Activated CD8-positive, alpha-beta memory T cell treated with anti-CD3 and anti-CD28 coated beads, Interleukin-2, amount 50 U/mL, for 1 hour (primary cell): Measurements from ENCODE around the gene ZFP62.
A peak's percentile ranks its signal among the peaks of the same experiment; 100 is the strongest.

Experiments
- DNase-seq: peaks from one replicate; pipeline ENCODE4 v3.0.0-alpha.2; 2020; ENCODE audit errors: extremely low read depth

The ZFP62 gene

DNA sequence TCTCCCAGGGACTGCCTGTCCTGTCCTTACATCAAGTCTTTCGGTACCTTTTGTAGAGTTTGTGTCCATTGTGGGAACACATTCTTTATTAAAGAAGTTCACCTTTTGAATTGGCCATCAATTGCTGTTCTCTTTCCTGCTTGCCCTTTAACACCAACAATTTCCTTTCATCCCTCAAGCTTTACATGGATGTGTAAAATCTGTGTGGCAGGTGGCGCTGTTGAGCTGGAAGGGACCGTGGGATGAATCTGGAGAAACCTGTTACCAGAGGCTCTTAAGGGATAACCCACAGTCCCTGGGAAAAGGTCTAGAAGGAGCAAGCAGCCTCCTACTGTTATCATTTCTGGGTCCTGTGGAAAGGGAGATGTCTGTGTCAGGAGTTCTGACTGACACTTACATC is 7.9 kb upstream of the ZFP62 start:
- peak; percentile 19 for DNase-seq

DNA sequence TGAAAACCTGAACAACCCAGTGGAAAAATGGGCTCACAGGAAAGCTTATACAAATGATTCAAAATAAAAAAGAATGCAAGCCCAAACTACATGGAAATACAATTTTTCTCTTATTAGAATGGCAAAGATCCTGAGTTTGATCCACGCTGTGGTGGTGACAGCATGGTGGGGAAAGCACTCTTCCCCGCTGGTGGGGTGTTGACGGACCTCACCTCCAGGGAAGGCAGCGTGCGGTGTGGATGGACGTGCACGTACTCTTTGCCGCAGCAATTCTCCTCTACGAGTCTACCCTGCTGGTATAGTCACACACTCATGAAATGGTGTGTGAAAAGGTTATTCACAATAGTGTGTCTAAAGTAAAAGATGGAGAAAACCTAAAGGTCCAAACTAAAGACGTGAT is 5.9 kb upstream of the ZFP62 start:
- DNase-seq = no peak

DNA sequence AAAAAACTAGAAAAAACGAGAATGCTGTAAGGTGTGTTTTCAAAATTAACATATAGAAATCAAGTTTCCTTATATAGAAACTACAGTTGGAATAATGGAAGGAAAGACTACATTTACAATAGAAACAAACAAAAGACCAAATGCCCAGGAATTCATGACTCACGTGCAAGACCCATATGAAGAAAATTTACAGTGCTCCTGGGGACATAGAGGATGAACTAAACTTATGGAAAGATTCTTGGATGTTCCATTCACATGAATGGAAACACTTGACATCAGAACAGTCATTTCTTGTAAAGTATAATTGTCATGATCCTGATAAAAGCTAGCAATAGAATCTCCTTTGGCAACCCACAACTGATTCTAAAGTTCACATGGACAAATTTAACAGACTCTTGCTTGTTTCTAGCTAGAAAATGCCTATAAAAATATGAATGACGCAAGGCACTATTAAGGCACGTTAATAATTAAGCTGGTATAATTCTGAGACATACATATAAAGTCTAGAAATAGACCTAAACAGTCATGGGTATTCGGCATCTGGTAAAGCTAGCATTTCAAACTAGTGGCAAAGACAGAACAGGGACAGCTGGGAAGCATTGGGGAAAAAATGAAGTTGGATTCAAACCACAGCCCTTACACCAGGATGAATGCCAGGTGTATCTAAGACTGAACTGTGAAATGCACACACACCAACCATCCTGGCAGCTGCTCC is 5.1 kb upstream of the ZFP62 start:
- no peak for DNase-seq

DNA sequence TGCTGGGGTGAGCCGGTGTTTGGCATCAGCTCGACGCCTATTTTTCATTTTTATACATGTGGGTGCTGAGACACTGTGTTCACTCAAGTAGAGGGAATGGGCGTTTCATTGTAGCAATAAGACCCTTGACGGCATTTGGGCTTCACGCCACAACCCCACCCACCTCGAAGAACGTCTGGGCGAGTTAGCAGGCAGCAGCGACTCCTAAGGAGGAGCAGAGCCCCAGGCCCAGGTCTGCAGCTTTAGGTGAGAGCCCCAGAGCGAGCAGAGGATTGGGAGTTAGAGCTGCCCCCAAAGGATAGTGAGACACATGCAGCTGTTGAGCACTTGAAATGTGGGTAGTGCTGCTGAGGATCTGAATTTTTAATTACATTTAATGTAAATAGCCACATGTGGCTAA is 1.6 kb upstream of the ZFP62 start:
- no peak for DNase-seq

DNA sequence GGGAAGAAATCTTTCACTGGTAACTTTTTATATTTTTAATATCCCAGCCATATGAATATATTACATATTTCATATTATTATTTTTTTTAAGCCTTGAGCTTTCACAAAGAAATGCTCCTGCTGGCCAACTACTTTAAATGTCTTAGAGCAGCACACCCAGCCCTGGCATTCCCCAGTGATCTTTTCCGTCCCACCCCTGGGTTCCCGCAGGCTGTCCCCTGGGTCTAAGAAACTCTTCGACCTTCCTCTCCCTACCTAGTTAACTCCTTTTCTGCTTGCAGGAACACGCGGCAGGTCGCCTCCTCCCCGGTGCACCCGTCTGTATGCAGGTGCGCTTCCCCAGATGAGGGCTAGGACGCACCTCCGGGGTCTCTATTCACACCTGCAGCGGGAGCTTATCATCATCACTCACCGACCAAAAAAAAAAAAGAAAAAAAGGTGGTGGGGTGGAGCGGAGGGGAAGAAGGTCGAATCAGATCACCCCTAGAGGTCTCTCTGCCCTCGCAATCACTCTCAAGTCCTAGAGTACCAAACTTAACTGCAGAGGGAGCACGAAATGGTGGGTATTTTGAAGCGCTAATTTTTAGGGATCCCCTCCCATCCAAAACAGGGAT is 696 bp downstream of the ZFP62 start:
- DNase-seq = peak; percentile 30

DNA sequence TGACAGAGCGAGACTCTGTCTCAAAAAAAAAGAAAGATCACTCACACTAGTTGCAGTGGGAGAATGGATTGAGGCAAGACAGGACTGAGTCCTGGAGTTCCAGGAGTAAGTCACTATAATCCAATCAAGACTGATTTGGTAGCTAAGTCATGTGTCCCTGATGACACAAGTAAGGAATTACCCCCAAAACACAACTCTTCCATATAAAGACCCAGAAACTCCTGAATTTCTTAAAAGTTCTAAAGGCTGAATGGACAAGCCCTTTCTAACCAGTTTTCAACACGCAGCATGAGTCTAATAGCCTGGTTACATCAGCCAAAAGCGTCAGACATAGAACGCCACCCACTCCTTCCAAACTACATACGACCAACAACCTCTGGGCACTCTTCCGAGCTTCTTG is 2.5 kb downstream of the ZFP62 start:
- DNase-seq = no peak

DNA sequence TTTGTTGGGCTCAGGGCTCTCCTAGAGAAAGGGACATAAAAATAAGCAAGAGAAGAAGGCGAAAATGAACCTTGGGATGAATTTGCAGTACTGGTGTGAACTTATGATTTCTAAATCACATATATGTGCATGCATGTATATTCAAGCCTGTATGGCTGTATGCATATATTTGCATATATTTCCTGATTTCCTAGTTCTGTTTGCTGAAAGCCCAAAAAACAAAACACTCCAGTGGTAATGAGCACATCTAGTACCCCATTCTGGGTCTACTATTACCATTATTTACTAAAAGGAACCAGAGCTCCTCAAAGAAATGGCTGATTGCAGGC is 7.3 kb downstream of the ZFP62 start:
- no peak for DNase-seq

DNA sequence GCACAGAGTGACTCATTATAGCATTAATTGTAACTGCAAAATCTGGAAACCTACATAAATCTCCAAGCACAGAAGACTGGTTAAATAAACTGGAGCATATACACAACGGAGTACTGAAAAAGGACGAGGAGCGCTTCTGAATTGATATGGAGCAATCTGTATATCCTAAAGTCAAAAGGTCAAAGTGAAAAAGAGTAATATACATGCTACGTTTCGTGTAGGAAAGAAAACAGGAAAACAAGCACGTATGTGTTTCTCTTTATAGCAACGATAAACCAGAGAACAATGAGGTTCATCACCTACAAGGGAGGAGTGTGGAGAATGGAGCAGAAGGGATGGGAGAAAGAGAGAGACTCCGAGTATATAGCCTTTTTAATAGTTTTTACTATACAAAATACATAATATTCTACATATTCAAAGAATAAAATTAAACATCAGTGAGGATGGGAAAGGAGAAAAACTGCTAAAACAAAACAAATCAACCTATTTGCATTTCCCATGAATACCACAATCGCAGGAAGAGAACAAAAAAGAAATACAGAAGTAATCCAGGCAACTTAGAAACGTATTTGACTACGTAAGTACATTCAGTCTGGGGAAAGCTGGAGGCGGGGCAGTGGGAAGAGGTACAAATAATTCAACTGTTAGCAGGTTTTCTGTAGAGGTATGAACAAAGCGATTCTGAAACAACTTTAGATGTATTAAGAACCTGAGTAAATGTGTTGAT is 7.8 kb downstream of the ZFP62 start:
- DNase-seq = no peak

DNA sequence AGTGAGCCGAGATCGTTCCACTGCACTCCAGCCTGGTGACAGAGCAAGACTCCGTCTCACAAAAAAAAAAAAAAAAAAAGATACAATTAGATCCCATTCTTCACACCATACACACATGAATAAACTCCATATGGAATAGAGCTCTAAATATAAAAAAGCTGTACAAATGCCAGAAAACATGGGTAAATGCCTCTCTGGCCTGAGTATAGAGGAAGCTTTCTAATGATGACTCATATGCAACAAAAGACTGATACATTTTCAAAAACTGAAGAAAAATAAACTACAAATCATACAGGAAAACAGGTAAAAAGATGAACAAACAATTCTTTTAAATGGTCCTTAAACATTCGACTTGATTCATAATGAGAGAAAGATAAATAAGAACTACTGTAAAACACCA is 8.6 kb downstream of the ZFP62 start:
- DNase-seq = no peak

DNA sequence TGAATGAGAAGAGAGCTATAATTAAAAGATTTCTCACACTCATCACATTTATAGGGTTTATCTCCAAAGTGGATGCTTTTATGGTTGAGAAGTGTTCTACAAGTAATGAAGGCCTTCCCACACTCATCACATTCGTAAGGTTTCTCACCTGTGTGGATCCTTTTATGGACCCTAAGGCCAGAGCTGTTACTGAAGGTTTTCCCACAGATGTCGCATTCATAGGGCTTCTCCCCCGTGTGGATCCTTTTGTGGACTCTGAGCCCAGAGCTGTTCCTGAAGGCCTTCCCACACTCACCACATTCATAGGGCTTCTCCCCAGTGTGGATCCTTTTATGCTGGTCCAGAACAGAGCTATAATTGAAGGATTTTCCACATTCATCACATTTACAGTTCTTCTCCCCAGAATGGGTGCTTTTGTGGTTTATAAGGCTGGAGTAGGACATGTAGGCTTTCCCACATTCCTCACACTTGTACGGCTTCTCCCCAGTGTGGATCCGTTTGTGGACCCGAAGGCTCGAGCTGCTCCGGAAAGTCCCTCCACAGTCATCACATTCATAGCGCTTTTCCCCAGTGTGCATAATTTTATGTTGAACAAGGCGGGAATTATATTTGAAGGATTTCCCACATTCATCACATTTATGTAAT is 10.5 kb downstream of the ZFP62 start:
- no peak for DNase-seq

DNA sequence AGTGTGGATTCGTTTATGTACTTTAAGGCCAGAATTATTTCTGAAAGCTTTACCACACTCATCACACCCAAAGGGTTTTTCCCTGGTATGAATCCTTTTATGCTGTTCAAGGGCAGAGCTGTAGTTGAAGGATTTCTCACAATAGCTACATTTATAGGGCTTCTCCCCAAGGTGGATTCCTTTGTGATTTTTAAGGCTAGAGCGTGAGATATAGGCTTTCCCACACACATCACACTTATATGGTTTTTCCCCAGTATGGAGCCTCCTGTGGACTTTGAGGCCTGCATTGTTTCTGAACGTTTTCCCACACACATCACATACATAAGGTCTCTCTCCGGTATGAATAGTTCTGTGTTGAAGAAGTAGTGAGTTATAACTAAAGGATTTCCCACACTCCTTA is 11.2 kb downstream of the ZFP62 start:
- no peak for DNase-seq

DNA sequence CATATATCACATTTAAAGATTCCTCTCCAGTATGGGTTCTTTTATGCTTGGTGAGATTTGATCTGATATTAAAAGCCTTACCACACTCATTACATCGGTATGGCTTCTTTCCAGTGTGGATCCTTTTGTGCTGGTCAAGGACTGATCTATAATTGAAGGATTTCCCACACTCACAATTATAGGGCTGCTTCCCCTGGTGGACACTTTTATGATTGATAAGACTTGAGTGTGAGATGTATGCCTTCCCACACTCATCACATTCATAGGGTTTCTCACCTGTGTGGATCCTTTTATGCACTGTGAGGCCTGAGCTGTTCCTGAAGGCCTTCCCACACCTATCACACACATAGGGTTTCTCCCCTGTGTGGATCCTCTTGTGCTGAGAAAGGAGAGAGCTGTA is 12.2 kb downstream of the ZFP62 start:
- no peak for DNase-seq

DNA sequence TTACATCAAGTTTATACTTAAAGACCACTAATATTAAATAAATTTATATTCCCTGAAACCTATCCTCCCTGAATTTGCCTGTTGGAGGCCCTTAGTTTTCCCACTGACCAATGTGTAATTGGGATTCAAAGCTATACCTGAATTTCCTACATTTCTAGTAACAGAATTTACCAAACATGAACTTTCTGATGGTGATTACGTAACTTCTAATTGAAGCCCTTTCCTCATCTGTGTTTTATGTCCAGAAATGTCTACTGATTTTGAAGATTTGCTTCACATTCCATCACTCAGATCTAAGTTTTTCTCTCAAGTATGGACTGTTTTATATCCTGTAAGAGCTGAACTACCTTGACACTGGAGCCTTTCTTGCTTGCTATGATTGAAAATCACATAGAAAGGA is 12.8 kb downstream of the ZFP62 start:
- no peak for DNase-seq

DNA sequence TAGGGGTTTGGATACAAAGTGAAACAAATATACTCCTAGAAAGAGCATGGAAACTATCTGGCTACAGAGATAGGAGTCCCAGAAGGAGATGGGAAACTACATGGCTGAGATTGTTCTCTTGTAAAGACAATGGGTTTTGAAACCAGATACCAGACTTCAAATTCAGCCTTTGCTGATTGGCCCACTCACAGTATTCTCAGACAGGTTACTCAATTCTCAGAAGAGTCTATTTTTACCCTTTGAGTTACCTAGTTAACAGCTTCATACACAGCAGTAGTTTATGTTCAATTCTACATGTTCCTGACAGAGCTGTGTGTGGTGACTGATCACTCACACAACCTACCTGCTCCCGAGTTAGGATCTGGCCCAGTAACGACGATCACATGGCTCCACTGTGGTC is 14.1 kb downstream of the ZFP62 start:
- DNase-seq = no peak

DNA sequence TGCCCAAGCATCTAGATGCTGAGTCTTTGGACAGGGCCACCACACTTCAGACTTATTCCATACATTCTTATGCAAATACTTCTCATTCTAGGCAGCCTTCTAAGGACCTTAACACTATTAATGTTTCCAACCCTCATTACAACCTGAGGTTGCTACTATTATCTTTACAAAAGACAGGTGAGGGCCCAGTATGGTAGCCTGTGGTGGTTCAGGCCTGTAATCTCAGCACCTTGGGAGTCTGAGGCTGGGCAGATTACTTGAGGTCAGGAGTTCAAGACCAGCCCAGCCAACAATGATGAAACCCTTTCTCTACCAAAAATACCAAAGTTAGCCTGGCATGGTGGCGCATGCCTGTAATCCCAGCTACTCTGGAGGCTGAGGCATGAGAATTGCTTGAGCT is 16.2 kb downstream of the ZFP62 start:
- no peak for DNase-seq

DNA sequence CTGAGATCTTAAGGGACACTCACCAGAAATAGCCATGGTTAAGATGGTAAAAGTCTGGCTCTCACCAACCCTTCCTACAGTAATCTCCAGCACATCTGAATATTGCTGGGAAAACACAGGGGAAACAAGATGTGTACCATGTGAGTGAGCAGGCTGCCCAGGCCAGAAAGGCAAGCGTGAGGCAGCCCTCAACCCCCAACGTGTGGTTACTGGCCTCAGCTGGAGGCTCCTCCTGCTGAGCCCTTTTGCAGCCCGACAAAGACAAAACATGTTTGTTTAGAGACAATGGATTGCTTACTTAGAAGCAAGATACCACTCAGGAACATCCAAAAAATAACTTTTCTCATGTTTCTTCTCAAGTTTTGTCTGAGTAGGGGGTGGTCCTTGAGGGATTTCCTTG is 16.6 kb downstream of the ZFP62 start:
- no peak for DNase-seq

DNA sequence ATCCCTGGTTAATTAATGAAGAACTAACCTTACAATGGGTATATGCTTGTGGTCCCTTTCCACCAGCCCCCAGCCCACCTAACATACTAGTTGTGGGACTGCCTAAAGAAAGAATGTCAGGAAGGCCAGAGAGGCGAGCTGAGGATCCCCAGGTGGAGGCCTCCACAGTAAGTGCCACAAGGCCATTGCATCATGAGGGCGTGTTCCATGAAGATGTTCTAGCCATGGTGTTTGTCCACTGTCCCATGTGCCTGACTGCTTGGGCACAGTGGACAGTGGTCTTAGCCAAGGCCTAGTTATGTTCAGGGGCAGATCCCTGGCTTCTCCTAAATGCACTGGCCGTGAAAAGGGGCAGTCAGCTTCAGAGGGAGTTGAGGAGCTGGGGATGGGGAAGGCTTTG is 21.1 kb downstream of the ZFP62 start:
- DNase-seq = no peak

DNA sequence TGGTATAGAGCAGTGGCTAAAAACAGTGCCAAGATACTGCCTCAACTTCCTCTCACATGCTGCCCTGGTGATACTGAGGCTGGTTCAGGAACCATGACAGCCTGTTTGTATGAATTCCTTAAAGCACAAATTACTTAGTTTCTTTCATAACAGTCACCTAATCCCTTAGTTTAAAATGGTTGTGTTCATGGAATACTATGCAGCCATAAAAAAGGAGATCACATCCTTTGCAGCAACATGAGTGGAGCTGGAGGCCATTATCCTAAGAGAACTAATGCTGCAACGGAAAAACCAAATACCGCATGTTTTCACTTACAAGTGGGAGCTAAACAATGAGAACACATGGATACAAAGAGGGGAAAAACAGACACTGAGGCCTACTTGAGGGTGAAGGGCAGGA is 21.8 kb downstream of the ZFP62 start:
- DNase-seq = no peak

DNA sequence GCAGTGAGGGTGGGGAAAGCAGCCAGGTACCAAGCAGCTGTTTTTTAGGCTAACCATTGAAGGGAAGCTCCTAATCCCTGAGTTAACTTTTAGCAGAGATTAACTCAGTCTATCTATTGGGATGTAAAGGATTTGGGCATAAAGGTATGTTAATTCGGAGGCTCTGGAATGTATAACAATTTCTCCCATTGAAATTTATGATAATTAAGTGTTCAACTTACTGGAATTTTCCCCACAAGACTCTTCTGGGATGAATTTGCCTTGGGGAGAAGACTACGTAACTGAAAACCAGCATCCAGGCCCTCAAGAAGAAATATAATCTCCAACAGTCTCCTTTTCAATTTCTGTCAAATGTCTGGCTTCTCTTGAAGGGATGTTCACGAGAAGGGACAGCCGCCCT is 23.6 kb downstream of the ZFP62 start:
- DNase-seq = no peak

DNA sequence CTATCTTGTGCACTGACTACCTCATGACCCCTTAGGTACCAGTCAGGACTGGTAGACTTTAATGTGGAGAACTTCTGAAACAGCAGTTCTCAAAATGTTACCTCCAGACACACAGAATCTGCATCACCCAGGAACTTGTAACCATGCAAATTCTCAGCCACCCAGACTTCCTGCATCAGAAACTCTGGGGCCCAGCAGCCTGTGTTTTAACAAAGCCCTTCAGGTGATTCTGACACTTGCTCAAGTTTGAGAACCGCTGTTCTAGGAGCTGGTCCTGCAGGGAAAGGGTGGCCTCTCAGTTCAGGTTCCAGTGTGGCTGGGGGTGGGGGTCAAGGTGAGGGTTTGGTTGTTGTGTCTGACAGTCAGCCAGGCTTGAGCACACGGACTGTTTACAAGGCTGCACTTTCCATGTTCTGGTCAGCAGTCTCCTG is 28.4 kb downstream of the ZFP62 start:
- DNase-seq = no peak

DNA sequence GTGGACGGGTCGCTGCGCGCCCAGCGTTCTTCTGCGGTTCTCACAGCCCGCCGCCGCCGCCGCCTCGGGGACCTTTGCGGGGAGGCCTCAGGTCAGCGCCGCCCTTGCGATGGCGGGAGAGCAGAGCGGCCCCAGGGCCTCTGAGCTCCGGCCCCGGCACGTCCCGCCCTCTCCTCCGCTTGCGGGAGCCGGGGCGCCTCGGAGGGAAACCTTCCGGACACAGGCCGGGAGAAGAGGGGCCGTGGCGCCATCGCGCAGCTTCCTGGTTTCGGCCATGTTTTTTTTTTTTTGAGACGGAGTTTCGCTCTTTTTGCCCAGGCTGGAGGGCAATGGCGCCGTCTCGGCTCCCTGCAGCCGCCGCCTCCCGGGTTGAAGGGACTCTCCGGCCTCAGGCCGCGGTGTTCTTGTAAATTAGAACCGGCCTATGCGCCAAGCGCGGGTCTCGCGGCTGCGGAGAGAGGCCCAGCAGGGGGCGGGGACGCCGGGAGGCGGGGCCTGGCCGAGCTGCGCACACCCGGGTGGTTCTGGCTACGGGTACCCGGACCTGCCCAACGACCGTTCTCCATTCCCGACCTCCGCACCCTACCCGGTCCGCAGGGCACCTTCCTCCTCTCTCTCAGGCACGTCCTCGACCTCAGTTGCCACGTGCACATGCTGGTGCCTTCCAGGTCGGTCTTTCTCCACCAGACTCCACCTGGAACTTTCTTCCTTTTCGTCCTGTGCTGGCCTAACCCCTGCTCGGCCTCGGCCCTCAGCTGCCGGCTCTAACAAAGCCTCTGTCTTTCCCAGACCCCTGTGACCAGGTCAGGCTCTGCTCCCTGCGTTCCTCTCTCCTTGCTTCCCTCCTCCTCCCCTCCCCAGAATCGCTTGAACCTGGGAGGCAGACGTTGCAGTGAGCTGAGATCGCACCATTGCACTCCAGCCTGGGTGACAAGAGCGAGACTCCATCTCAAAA is 29.7 kb downstream of the ZFP62 start:
- DNase-seq = no peak
